ENCODE results near the gene LCN1. TPM values are rescaled to one million over a fixed set of nuclear protein-coding genes. Genes with fewer than 3 reads are reported as not detected.

Gene LCN1
- total RNA-seq, 2 donors from 2014 or later, result not detected

DNA sequence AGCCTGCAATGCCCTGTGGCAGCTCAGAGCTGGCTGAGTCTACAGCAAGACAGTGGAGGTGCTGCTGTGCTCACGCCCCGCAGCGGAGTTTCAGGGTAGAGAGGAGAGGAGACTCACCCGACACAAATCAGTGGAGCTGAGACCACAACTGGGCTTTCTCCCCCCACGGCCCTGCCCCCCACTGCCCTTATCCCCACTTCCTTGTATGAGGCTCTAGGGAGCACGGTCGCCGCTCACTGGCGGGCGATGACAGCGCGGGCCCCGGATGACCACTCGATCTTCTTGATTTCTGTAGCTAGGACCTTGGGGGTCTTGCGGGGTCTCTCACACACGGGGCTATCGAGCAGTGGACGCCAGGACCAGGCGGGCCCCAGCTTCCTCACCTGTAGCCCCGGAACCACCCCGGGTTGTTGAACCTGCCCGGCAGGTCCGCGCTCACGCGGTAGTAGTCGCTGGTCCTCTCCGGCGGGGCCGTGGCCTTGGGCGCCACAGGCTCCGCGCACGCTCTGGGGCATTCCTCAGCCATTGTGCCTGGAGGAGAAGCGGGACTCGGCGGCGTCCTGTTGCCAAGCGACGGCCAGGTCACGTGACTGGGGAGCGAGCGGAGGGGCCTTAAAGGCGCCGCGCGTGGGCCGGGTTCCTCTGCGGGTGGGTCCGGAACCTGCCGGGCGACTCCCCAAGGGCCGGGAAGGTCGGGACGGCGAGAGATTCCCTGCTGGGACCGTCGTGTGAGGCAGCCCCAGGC is 21.7 kb upstream of the LCN1 start:
- Histone ChIP-seq H3K4me3 (peak overlapping the region; percentile 92), H3K9ac (ENCODE audit: low read depth in 2 of 2, low read length in 2 of 2) (peak overlapping the region; percentile 72 to 82), H3K4me1 (peaks cover 13% of the 10 kb centered on the region), H3K27ac (peak overlapping the region; percentile 51), H3K27me3 (no peaks in the 10 kb centered on the region), H3K9me3 (no peaks in the 10 kb centered on the region), H3K36me3 (no peaks in the 10 kb centered on the region)
- intact Hi-C loops (cut with DNase I), result no loop called here
- TF ChIP-seq, protein P1, sequence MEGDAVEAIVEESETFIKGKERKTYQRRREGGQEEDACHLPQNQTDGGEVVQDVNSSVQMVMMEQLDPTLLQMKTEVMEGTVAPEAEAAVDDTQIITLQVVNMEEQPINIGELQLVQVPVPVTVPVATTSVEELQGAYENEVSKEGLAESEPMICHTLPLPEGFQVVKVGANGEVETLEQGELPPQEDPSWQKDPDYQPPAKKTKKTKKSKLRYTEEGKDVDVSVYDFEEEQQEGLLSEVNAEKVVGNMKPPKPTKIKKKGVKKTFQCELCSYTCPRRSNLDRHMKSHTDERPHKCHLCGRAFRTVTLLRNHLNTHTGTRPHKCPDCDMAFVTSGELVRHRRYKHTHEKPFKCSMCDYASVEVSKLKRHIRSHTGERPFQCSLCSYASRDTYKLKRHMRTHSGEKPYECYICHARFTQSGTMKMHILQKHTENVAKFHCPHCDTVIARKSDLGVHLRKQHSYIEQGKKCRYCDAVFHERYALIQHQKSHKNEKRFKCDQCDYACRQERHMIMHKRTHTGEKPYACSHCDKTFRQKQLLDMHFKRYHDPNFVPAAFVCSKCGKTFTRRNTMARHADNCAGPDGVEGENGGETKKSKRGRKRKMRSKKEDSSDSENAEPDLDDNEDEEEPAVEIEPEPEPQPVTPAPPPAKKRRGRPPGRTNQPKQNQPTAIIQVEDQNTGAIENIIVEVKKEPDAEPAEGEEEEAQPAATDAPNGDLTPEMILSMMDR (IDR thresholded peaks at IDR 0.05), result no peak
- DNase-seq, result peak; percentile 96

DNA sequence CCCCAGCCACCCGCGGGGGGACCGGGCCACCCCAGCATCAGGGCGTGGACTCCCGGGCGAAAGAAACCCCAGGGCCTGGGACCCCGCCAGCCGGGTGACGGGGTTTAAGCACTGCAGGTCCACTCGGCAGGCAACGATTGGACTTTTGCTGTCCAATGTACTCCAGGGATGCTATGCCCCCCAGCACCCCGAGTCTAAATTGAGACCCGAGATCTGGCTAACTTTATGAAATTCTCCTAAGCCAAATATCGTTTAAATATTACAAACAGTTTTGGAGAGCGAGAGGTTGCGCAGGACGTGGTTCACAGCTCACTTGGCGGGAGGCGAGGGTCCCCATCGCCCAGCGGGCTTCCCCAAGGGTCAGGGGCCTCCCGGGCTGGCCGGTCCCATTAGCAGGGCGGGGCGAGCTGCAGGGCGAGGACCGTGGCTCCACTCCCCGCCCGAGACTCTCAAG is 21.1 kb upstream of the LCN1 start:
- DNase-seq, result no peak
- peaks cover 13% of the 10 kb centered on the region for H3K4me1 ChIP-seq
- H3K9me3 ChIP-seq, result no peaks in the 10 kb centered on the region
- TF ChIP-seq, protein P1 (IDR thresholded peaks at IDR 0.05), result no peak
- H3K36me3 ChIP-seq, result no peaks in the 10 kb centered on the region
- H3K27ac ChIP-seq, result peak overlapping the region; percentile 51
- peak overlapping the region; percentile 72 to 82 for H3K9ac ChIP-seq (ENCODE audit: low read depth in 2 of 2, low read length in 2 of 2)
- H3K4me3 ChIP-seq, result peak overlapping the region; percentile 92
- no peaks in the 10 kb centered on the region for H3K27me3 ChIP-seq
- intact Hi-C loops (cut with DNase I), result no loop called here

DNA sequence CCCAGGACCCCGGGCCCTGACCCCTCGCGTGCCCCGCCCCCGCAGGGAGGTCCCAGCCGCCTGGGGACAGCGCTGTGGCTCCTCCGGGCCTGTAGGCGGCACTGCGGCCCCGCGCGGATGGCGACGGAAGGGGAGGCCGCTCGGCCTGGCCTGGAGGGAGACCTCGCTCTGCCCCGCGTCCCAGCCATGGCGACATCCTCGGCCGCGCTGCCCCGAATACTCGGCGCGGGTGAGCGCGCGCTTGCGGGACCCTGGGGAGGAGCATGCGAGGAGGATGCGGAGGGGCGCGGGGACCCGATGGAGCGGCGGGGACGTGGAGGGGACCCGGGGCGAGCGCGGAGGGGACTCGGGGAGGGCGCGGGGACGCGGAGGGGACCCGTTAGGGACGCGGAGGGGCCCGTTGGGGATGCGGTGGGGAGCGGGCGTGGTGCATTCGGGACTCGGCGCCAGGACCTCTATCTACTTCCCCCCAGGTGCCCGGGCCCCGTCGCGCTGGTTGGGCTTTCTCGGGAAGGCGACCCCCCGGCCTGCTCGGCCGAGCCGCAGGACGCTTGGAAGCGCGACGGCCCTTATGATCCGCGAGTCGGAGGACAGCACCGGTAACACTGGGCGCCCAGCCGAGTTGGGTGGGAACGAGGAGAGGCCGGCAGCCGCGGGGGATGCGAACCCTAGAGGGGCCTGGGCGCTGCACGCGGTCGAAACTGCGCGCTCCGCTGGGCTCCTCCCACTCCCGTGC is 20.5 kb upstream of the LCN1 start, which contains the start of gene MRPS2:
Gene MRPS2 (plus strand): TSS at position 158 of the 736 bp plus-strand sequence. CDS start 29 bp downstream, at position 187.
- Histone ChIP-seq H3K36me3 (no peaks in the 10 kb centered on the region), H3K9me3 (no peaks in the 10 kb centered on the region), H3K4me3 (peak within 1 kb of the TSS; percentile 92), H3K27me3 (no peaks in the 10 kb centered on the region), H3K9ac (ENCODE audit: low read depth in 2 of 2, low read length in 2 of 2) (peak within 1 kb of the TSS; percentile 82 to 86), H3K27ac (peak within 1 kb of the TSS; percentile 51), H3K4me1 (peaks cover 13% of the 10 kb centered on the region)
- DNase-seq, result peak; percentile 87
- intact Hi-C loops (cut with DNase I), result no loop called here
- TF ChIP-seq, protein P1 (IDR thresholded peaks at IDR 0.05), result peak; percentile 83

DNA sequence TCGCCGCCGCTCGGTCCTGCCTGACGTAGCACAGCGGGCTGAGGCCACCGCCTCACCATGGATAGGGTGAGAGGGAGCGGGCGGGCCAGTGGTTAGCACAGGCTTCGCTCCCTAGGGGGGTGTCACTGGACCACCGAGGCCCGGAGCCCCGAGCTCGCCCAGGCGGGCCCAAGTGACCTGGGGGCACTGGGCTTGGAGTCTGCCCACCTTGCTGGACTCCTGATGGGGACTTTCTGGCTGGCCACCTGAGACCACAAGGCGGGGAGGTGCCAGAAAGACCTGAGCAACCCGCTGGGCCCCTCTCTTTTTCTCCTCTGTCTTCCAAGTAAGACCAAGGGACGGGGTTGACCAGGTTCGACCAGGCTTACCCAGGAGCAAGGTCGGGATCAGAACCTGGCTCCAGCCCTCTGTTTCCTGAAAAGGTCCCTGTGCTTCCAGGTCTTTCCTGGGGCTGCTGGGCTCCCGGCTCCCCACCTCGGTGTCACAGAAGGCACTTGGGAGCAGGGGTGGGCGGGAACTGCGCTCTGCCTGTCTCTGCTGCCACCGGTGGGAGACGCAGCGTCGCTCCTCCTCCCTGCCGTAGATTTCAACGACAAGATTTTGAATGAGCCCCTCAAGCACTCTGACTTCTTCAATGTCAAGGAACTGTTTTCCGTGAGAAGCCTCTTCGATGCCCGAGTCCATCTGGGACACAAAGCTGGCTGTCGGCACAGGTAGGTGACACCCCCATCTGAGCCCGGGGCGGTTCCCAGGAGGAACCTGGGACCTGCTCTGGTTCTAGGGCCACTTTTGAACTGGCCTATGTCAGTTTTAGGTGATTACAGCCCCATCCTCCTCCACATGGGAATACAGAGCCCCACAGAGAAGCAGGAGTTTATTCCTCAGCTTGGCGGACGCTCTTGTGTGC is 19.7 kb upstream of the LCN1 start:
- H3K4me3 ChIP-seq, result peak overlapping the region; percentile 92
- intact Hi-C loops (cut with DNase I), result no loop called here
- peak; percentile 63 for DNase-seq
- peaks cover 13% of the 10 kb centered on the region for H3K4me1 ChIP-seq
- H3K36me3 ChIP-seq, result no peaks in the 10 kb centered on the region
- no peaks in the 10 kb centered on the region for H3K9me3 ChIP-seq
- TF ChIP-seq, protein P1 (IDR thresholded peaks at IDR 0.05), result no peak
- H3K27ac ChIP-seq, result peak overlapping the region; percentile 51
- peak overlapping the region; percentile 82 to 86 for H3K9ac ChIP-seq (ENCODE audit: low read depth in 2 of 2, low read length in 2 of 2)
- no peaks in the 10 kb centered on the region for H3K27me3 ChIP-seq
